Measurements from ENCODE around the gene RHOF.

The RHOF gene

DNA sequence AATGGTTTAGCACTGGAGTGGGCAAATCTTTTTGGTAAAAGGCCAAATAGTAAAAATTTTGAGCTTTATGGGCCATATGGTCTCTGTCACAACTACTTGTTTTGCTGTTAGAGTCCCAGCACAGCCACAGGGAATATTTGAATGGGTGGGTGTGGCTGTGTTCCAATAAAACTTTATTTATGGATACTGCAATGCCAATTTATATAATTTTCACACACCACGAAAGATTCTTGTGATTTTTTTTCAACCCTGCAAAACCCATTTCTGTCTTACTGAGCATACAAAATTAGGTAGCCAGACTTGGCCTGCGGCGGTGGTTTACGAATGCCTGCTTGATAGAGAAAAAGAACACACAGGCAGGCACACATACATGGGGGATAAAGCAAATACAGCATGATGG lies 52.6 kb downstream of the RHOF start:
- DNase-seq = no peak

DNA sequence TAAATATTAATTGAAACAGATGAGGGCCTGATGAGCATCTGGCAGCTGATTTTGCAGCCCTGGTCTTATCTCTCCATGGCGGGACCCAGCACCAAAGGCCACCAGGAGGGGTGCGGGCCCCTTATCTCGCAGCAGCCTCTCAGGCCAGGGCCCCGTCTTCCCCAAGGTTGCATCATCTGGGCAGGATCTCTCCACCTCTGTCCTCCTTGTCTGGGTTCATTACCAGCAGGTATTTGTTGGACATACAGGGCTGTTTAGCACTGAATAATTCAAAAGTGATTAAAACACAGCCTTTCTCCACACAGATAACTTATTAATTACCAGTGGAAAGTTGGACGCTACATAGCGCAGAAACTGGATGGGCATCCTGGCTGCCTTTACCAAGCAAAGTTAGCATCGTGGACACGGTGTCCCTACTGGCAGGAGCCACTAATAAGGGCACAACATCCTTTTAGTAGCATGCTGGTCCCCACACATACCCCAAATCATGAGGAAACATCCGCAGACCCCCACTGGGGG lies 55.1 kb downstream of the RHOF start:
- DNase-seq = no peak

DNA sequence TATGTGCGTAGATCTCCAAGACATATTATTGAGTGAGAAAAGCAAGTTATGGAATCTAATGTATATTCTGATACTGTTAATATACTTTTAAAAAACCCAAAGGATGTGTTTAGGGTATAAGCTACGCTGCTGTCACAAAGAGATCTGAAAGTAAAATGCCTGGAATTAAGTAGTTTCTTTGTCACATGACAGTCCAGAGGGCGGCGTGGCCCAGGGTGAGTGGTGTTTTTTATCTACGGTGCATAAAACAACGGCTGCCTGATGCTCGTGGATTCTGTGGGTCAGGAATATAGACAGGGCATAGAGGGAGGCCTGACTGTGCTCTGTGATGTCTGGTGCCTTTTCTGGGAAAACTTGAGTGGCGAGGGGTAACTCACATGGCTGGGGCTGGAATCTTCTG lies 59.6 kb downstream of the RHOF start:
- no peak for DNase-seq

DNA sequence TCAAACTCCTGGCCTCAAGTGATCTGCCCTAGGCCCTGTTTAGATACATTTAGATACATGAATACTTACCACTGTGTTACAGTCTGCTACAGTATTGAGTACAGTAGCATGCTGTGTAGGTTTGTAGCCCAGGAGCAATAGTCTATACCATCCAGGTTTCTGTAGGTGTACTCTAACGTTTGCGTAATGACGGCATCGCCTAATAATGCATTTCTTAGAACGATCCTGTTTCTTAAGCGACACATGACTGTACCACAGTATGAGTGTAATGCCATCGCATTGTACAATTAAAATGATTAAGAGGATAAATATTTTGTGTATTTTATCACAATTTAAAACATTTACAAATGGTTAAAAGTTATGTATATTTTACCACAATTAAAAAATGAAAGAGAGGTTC lies 62.0 kb downstream of the RHOF start:
- DNase-seq = no peak

DNA sequence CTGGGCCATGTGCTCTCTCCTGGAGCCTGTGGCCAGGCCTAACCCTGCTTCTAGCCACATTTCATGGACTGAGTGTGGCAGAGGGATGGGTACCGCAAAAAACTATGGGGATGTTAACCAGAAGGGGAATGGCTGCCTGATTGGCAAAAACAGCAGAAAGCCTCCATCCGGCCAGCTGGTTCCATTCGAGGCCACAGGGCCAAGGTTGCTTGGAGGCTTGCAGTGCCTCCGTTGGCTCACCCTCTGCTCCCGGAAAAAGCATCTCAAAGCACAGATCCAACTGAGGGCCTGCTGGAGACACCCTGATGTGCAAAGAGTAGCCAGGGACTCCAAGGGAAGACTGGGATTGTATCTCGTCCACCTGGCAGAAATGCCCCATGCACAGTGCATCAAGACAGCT lies 64.5 kb downstream of the RHOF start:
- no peak for DNase-seq
